ENCODE results near the gene SDE2. TPM values are rescaled to one million over a fixed set of nuclear protein-coding genes. Genes with fewer than 3 reads are reported as not detected.
"Not testable (repeated sequence)": the region's sequence is repeated elsewhere in the genome, so short reads cannot be mapped to it uniquely, and the experiment has no call there.

SDE2 gene
- total RNA-seq, 4 donors from 2014 or later: 26.2 to 32.7 (median 30.9) TPM

DNA sequence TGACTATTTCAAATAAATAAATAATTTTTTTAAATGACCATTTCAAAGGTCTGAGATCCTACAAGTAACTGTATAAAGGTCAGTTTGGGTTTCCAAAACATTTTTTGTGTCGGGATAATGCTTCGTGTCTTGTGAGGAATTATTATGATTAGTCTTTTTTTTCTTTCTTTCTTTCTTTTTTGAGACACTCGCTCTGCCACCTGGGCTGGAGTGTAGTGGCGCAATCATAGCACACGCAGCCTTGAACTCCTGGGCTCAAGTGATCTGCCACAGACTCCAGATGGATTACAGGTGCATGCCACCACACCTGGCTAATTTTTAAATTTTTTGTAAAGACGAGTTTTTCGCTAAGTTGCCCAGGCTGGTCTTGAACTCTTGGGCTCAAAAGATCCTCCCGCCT is 1.9 kb upstream of the SDE2 start:
- WGBS, 2 donors: 91 to 92% methylated on average over 8 of the region's 8 CpGs
- no peak for DNase-seq (ENCODE audit: low spot score in 2 of 2)
- intact Hi-C loops (cut with DNase I; ENCODE audit: low total_unique reads): no loop called here
- TF ChIP-seq, protein P1, sequence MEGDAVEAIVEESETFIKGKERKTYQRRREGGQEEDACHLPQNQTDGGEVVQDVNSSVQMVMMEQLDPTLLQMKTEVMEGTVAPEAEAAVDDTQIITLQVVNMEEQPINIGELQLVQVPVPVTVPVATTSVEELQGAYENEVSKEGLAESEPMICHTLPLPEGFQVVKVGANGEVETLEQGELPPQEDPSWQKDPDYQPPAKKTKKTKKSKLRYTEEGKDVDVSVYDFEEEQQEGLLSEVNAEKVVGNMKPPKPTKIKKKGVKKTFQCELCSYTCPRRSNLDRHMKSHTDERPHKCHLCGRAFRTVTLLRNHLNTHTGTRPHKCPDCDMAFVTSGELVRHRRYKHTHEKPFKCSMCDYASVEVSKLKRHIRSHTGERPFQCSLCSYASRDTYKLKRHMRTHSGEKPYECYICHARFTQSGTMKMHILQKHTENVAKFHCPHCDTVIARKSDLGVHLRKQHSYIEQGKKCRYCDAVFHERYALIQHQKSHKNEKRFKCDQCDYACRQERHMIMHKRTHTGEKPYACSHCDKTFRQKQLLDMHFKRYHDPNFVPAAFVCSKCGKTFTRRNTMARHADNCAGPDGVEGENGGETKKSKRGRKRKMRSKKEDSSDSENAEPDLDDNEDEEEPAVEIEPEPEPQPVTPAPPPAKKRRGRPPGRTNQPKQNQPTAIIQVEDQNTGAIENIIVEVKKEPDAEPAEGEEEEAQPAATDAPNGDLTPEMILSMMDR (IDR thresholded peaks at IDR 0.05): no peak
- no peak for TF ChIP-seq POLR2A (IDR thresholded peaks at IDR 0.05)
- no peak overlapping the region for H3K4me3 ChIP-seq (ENCODE audit: low read depth, poor library complexity, severe bottlenecking)

- WGBS, 2 donors: 90 to 95% methylated on average over 21 of the region's 21 CpGs
- DNase-seq (ENCODE audit: low spot score in 2 of 2); H3K4me3 ChIP-seq (ENCODE audit: low read depth, poor library complexity, severe bottlenecking); intact Hi-C loops (cut with DNase I; ENCODE audit: low total_unique reads): not testable (repeated sequence)
These were observed 1.4 kb upstream of the SDE2 start for GRCh38 chr1:226000493-226001081.

DNA sequence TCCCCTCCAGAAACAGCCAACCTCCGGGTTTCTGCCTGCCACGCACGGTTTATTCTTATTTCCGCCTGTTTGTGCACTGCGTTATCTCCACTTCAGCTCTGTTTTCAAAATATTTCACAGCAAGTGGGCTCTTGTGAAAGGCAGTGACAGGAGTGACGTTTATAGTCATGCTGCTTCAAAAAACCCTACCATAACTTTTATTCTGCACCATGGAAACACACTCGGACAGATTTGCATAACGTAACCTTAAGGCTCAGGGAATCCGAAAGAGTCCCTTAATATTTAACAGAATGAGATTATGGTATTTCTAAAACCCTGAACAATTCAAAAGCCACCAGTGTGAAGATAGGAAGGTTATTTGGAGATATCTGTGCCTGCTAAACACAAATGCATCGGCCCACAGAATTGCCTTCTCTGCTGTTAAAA is 782 bp upstream of the SDE2 start:
- no peak overlapping the region for H3K4me3 ChIP-seq (ENCODE audit: low read depth, poor library complexity, severe bottlenecking)
- 25 to 32% methylated on average over 10 of the region's 10 CpGs for WGBS, 2 donors
- TF ChIP-seq, protein P1 (IDR thresholded peaks at IDR 0.05): no peak
- TF ChIP-seq POLR2A (IDR thresholded peaks at IDR 0.05): no peak
- DNase-seq (ENCODE audit: low spot score in 2 of 2): no peak
- intact Hi-C loops (cut with DNase I; ENCODE audit: low total_unique reads): no loop called here

- peak overlapping the region; percentile 64 for H3K4me3 ChIP-seq (ENCODE audit: low read depth, poor library complexity, severe bottlenecking)
- DNase-seq (ENCODE audit: low spot score in 2 of 2): no peak
- TF ChIP-seq POLR2A (IDR thresholded peaks at IDR 0.05): no peak
- TF ChIP-seq, protein P1 (IDR thresholded peaks at IDR 0.05): no peak
- WGBS, 2 donors: 0 to 1% methylated on average over 19 of the region's 19 CpGs
- intact Hi-C loops (cut with DNase I; ENCODE audit: low total_unique reads): no loop called here
These were observed 450 bp downstream of the SDE2 start for GRCh38 chr1:225998560-225999226.

DNA sequence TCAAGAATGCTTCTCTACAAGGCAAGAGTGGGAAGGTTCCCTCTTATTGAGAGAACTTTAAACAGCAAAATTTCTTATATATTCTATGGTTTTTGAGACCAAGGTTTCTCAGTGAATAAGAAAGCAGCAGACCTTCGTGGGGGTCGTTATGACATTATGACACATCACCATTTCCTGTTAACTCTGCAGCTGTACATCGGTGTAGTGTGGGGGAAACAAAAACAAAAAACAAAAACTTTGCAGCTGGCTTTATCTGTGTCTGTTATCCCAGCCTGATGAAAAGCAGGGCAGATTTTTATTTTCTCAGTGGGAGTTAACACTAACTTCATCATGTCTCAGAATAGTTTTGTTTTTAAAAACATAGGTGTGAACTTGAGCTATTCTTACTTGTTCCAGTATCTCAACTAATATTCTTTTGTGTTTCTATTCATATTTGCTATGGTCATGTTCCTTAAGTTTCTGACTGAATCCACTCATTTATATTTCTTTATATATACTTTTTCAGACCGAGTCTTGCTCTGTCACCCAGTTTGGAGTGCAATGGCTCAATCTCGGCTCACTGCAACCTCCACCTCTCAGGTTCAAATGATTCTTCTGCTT is 2.1 kb downstream of the SDE2 start:
- TF ChIP-seq, protein P1 (IDR thresholded peaks at IDR 0.05): no peak
- no peak for TF ChIP-seq POLR2A (IDR thresholded peaks at IDR 0.05)
- WGBS, 2 donors: 46 to 47% methylated on average over 5 of the region's 5 CpGs
- no peak for DNase-seq (ENCODE audit: low spot score in 2 of 2)
- no peak overlapping the region for H3K4me3 ChIP-seq (ENCODE audit: low read depth, poor library complexity, severe bottlenecking)
- intact Hi-C loops (cut with DNase I; ENCODE audit: low total_unique reads): no loop called here
